Vagina (tissue), 2 donors: ENCODE results near the gene MED16. TPM values are rescaled to one million over a fixed set of nuclear protein-coding genes. Genes with fewer than 3 reads are reported as not detected.
"Not testable (repeated sequence)": the region's sequence is repeated elsewhere in the genome, so short reads cannot be mapped to it uniquely, and the experiment has no call there.

Experiments
- DNase-seq, 2 donors: peaks; one replicate each; pipeline ENCODE4 v3.0.0-alpha.2; 2017; ENCODE audit errors: extremely low spot score in 2 of 2
- H3K27ac ChIP-seq: fragments of 200-600 bp; sonication (generic); one replicate; pipeline ENCODE4 v1.5.1; 2019
- H3K27me3 ChIP-seq: fragments of 200-600 bp; sonication (generic); one replicate; pipeline ENCODE4 v1.5.1; 2019
- H3K36me3 ChIP-seq, 2 donors: fragments of 200-600 bp; sonication (generic); one replicate each; pipeline ENCODE4 v1.5.1; 2017 to 2019
- H3K4me1 ChIP-seq: fragments of 200-600 bp; sonication (generic); one replicate; pipeline ENCODE4 v1.5.1; 2019
- H3K4me3 ChIP-seq, 2 donors: fragments of 200-600 bp; sonication (generic); 1 replicate in 1 of 2; 2 replicates in 1 of 2; pipeline ENCODE4 v1.5.1; 2016 to 2019
- H3K9me3 ChIP-seq: fragments of 200-600 bp; sonication (generic); one replicate; pipeline ENCODE4 v1.5.1; 2019
- CTCF ChIP-seq, 3 experiments: fragments of 450-650 bp in 2 of 3; fragments of 200-600 bp in 1 of 3; sonication (generic) in 1 of 3; IDR thresholded peaks; one replicate each; pipeline ENCODE4 v1.5.1; 2017 to 2019; ENCODE audit warnings: antibody characterized with exemption in 3 of 3, mild to moderate bottlenecking in 2 of 3, moderate library complexity in 2 of 3
- POLR2A ChIP-seq, 2 donors: fragments of 450-650 bp; IDR thresholded peaks; one replicate each; pipeline ENCODE4 v1.6.1; 2017; ENCODE audit warnings: antibody characterized with exemption in 2 of 2, mild to moderate bottlenecking in 2 of 2, moderate library complexity in 2 of 2
- POLR2AphosphoS5 ChIP-seq, 2 donors: sonication (generic); formaldehyde crosslinking; IDR thresholded peaks; one replicate each; pipeline ENCODE4 v1.9.0; 2017; ENCODE audit warnings: antibody characterized with exemption in 2 of 2, mild to moderate bottlenecking in 2 of 2, low read depth in 1 of 2; ENCODE audit not compliant: insufficient read depth in 1 of 2
- intact Hi-C: fragments of 100-400 bp; cut with DNase I; formaldehyde crosslinking; loops from one replicate; pipeline ENCODE4 v1.15.1; 2023
- small RNA-seq: library from RNA; depleted of rRNA; stranded (forward); fragments of <200 nt; gene quantifications from one replicate; pipeline ENCODE3, GENCODE V24; 2016
- total RNA-seq: library from RNA; depleted of rRNA; stranded (reverse); fragments of >200 nt; gene quantifications from one replicate; pipeline ENCODE4 v1.2.3, GENCODE V29; 2016

The MED16 gene
- total RNA-seq, 1 donor from 2014 or later, result 46.9 TPM

- Histone ChIP-seq H3K27ac (no peak within 1 kb of the TSS), H3K4me3 (peak within 1 kb of the TSS; percentile 24 to 44), H3K4me1 (peaks cover 17% of the 10 kb centered on the region), H3K9me3 (no peaks in the 10 kb centered on the region), H3K27me3 (peaks cover 19% of the 10 kb centered on the region), H3K36me3 (no peaks in the 10 kb centered on the region)
- intact Hi-C loops, result no loop called here
- TF ChIP-seq CTCF (IDR thresholded peaks at IDR 0.05) (no peak), POLR2AphosphoS5 (IDR thresholded peaks at IDR 0.05; ENCODE audit: insufficient read depth in 1 of 2, low read depth in 1 of 2) (no peak), POLR2A (IDR thresholded peaks at IDR 0.05) (no peak)
- DNase-seq, result no peak
Observed at GRCh38 chr19:821825-822503, 71.0 kb downstream of the MED16 start, which contains the start of gene PLPPR3. Gene PLPPR3 (minus strand): TSS chr19:821955. CDS start chr19:821559, 396 bp downstream.

GRCh38 chr19:821231-821824 lies 71.7 kb downstream of the MED16 start:
- Histone ChIP-seq H3K4me3 (peak overlapping the region; percentile 24 to 44), H3K4me1 (peaks cover 17% of the 10 kb centered on the region), H3K27me3 (peaks cover 19% of the 10 kb centered on the region), H3K27ac (no peak overlapping the region), H3K9me3 (no peaks in the 10 kb centered on the region), H3K36me3 (no peaks in the 10 kb centered on the region)
- no peak for TF ChIP-seq POLR2AphosphoS5 (IDR thresholded peaks at IDR 0.05; ENCODE audit: insufficient read depth in 1 of 2, low read depth in 1 of 2)
- intact Hi-C loops, result no loop called here
- no peak for DNase-seq

DNA sequence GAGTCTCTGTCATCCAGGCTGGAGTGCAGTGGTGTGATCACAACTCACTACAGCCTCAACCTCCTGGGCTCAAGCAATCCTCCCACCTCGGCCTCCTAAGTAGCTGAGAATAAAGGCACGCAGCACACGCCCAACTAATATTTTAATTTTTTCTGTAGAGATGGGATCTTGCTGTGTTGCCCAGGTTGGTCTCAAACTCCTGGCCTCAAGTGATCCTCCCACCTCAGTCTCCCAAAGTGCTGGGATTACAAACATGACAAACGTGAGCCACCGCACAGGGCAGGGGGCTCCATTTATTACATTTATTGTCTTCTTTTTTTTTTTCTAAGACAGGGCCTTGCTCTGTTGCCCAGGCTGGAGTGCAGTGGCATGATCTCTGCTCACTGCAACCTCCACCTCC lies 72.8 kb downstream of the MED16 start:
- not testable (repeated sequence) for H3K27ac ChIP-seq, H3K36me3 ChIP-seq

More for the DNA sequence above, 72.8 kb downstream of the MED16 start:
- Histone ChIP-seq H3K4me1 (peaks cover 17% of the 10 kb centered on the region), H3K27me3 (peaks cover 19% of the 10 kb centered on the region)
- H3K4me3 ChIP-seq, intact Hi-C loops, H3K9me3 ChIP-seq, DNase-seq: not testable (repeated sequence)

Small RNA genes within 50 kb of the gene (small RNA-seq; reads per million reads assigned to genes)
- not detected for gene RNU6-9

Other genes with a start within 250 kb of the MED16 start
- gene RNF126, start 230.0 kb downstream of the MED16 start, total RNA-seq, result 68.0 TPM
- gene FSTL3, start 216.8 kb downstream of the MED16 start, total RNA-seq, result 129 TPM
- not detected for gene PRSS57, start 197.7 kb downstream of the MED16 start, total RNA-seq
- gene PALM, start 184.3 kb downstream of the MED16 start, total RNA-seq, result 40.0 TPM
- gene MISP, start 142.1 kb downstream of the MED16 start, total RNA-seq, result 0.49 TPM
- 230 TPM for gene PTBP1, start 95.7 kb downstream of the MED16 start, total RNA-seq
- gene PLPPR3, start 71.2 kb downstream of the MED16 start, total RNA-seq, result not detected
- gene AZU1, start 65.3 kb downstream of the MED16 start, total RNA-seq, result not detected
- not detected for gene PRTN3, start 52.2 kb downstream of the MED16 start, total RNA-seq
- not detected for gene ELANE, start 40.9 kb downstream of the MED16 start, total RNA-seq
- 2,325 TPM for gene CFD, start 33.5 kb downstream of the MED16 start, total RNA-seq
- not detected for gene RNU6-9, start 297 bp upstream of the MED16 start, total RNA-seq
- gene R3HDM4, start 20.0 kb upstream of the MED16 start, total RNA-seq, result 41.3 TPM
- not detected for gene KISS1R, start 24.1 kb upstream of the MED16 start, total RNA-seq
- gene ARID3A, start 32.8 kb upstream of the MED16 start, total RNA-seq, result 10.3 TPM
- 66.8 TPM for gene WDR18, start 91.2 kb upstream of the MED16 start, total RNA-seq
- gene GRIN3B, start 107.2 kb upstream of the MED16 start, total RNA-seq, result not detected
- 130 TPM for gene TMEM259, start 127.9 kb upstream of the MED16 start, total RNA-seq
- gene RNU6-2, start 128.3 kb upstream of the MED16 start, total RNA-seq, result not detected
- 76.1 TPM for gene CNN2, start 133.4 kb upstream of the MED16 start, total RNA-seq
- 29.5 TPM for gene ABCA7, start 146.9 kb upstream of the MED16 start, total RNA-seq
- 36.8 TPM for gene ARHGAP45, start 174.0 kb upstream of the MED16 start, total RNA-seq
- 83.7 TPM for gene POLR2E, start 202.2 kb upstream of the MED16 start, total RNA-seq
- 524 TPM for gene GPX4, start 210.8 kb upstream of the MED16 start, total RNA-seq